K562 (cell line): Measurements from ENCODE around the gene GALNS. TPM values are rescaled to one million over a fixed set of nuclear protein-coding genes. Genes with fewer than 3 reads are reported as not detected.

Experiments used
- ATF2 ChIP-seq: sonication (generic); formaldehyde crosslinking; IDR thresholded peaks from 2 replicates; pipeline ENCODE4 v1.8.1; 2022; ENCODE audit warnings: missing genetic modification reagents
- CXXC5 ChIP-seq: fragments of 250-450 bp; sonication (Bioruptor Pico); IDR thresholded peaks from 2 replicates; pipeline ENCODE4 v1.8.0; 2022; ENCODE audit warnings: inconsistent platforms, mild to moderate bottlenecking, moderate library complexity
- DNMT1 ChIP-seq: fragments of 450-650 bp; IDR thresholded peaks from 2 replicates; pipeline ENCODE4 v1.6.1; 2016; ENCODE audit warnings: antibody characterized with exemption, mild to moderate bottlenecking
- ELF4 ChIP-seq: fragments of 450-650 bp; formaldehyde crosslinking; IDR thresholded peaks from 2 replicates; pipeline ENCODE4 v1.4.0; 2022; ENCODE audit warnings: missing genetic modification characterization
- ETV5 ChIP-seq: sonication (generic); formaldehyde crosslinking; IDR thresholded peaks from 2 replicates; pipeline ENCODE4 v1.4.0; 2020; ENCODE audit warnings: low read depth, mild to moderate bottlenecking, missing genetic modification reagents
- KDM4B ChIP-seq, 2 experiments: fragments of 450-650 bp in 1 of 2; sonication (generic) in 1 of 2; IDR thresholded peaks; 2 replicates each; pipeline ENCODE4 v1.6.1; 2016 to 2017; ENCODE audit warnings: borderline replicate concordance in 2 of 2, antibody characterized with exemption in 1 of 2, low read depth in 1 of 2, mild to moderate bottlenecking in 1 of 2
- KLF6 ChIP-seq: fragments of 250-450 bp; sonication (Bioruptor Pico); IDR thresholded peaks from 2 replicates; pipeline ENCODE4 v1.4.0; 2020; ENCODE audit warnings: mild to moderate bottlenecking, moderate library complexity, borderline replicate concordance
- MYC ChIP-seq, 2 experiments: fragments of 250-450 bp in 1 of 2; sonication (Bioruptor Pico) in 1 of 2; IDR thresholded peaks; 2 replicates each; pipeline versions ENCODE4 v1.5.1 to v1.6.1; 2012 to 2021; ENCODE audit warnings: low read depth in 2 of 2, borderline replicate concordance in 1 of 2, improper control_type of control experiment in 1 of 2, low read length in 1 of 2, mild to moderate bottlenecking in 1 of 2, moderate library complexity in 1 of 2
- NFIC ChIP-seq: fragments of 450-650 bp; IDR thresholded peaks from 2 replicates; pipeline ENCODE4 v1.6.1; 2017; ENCODE audit warnings: mild to moderate bottlenecking, inconsistent platforms
- POLR2AphosphoS5 ChIP-seq: IDR thresholded peaks from 2 replicates; pipeline ENCODE4 v1.6.1; 2011; ENCODE audit warnings: mild to moderate bottlenecking, low read depth, low read length, moderate library complexity; ENCODE audit not compliant: control insufficient read depth, insufficient read depth
- POLR2B ChIP-seq: fragments of 450-650 bp; IDR thresholded peaks from 2 replicates; pipeline ENCODE4 v1.6.1; 2018; ENCODE audit warnings: low read depth; ENCODE audit not compliant: partially characterized antibody
- POLR2G ChIP-seq: fragments of 200-400 bp; formaldehyde crosslinking; IDR thresholded peaks from 2 replicates; pipeline ENCODE4 v1.6.1; 2017; ENCODE audit warnings: low read depth, mild to moderate bottlenecking, antibody characterized with exemption, low read length, moderate library complexity
- PRMT5 ChIP-seq: sonication (generic); formaldehyde crosslinking; IDR thresholded peaks from 2 replicates; pipeline ENCODE4 v1.5.0; 2020; ENCODE audit warnings: missing genetic modification reagents
- SNRNP70 ChIP-seq: fragments of 200-400 bp; formaldehyde crosslinking; optimal IDR thresholded peaks from 2 replicates; pipeline ENCODE3; 2017; ENCODE audit warnings: low read depth, low read length
- SREBF2 ChIP-seq: sonication (generic); formaldehyde crosslinking; IDR thresholded peaks from 2 replicates; pipeline ENCODE4 v1.4.0; 2020; ENCODE audit warnings: mild to moderate bottlenecking, missing genetic modification reagents
- TAL1 ChIP-seq: fragments of 450-650 bp; IDR thresholded peaks from 2 replicates; pipeline ENCODE4 v1.6.1; 2016; ENCODE audit warnings: mild to moderate bottlenecking
- ZC3H4 ChIP-seq: sonication (generic); formaldehyde crosslinking; IDR thresholded peaks from 2 replicates; pipeline ENCODE4 v1.9.0; 2021; ENCODE audit warnings: missing genetic modification reagents, borderline replicate concordance
- ZHX1 ChIP-seq: fragments of 150-350 bp; conservative IDR thresholded peaks from 2 replicates; pipeline ENCODE4 v1.6.1; 2014; ENCODE audit warnings: low read length
- ZNF124 ChIP-seq: sonication (generic); formaldehyde crosslinking; IDR thresholded peaks from 2 replicates; pipeline ENCODE4 v1.8.1; 2022; ENCODE audit warnings: missing genetic modification reagents
- polyA plus RNA-seq, 8 experiments: library from polyadenylated mRNA; depleted of rRNA in 4 of 8; stranded (reverse) in 5 of 8; unstranded in 3 of 8; fragments of >200 nt; fragmentation: Nextera tagmentation in 2 of 8; fragmentation: Illumina TruSeq in 1 of 8; extraction: Ambion mirVana in 2 of 8; extraction: Trizol in 1 of 8; gene quantifications; 2 replicates each; pipeline versions ENCODE4 v1.2.1 to v1.2.3, GENCODE V29; 2011 to 2014; ENCODE audit warnings: inconsistent platforms in 1 of 8, missing spikeins in 1 of 8
- total RNA-seq, 7 experiments: library from RNA; depleted of rRNA in 6 of 7; stranded (reverse); fragments of >200 nt in 6 of 7; fragmentation: Illumina TruSeq in 2 of 7; extraction: Trizol in 2 of 7; gene quantifications; 2 replicates each; pipeline versions ENCODE4 v1.2.1 to v1.2.3, GENCODE V29; 2011 to 2021; ENCODE audit warnings: low replicate concordance in 1 of 7
- TF ChIP-seq, protein P1 (sequence below): sonication (generic); formaldehyde crosslinking; IDR thresholded peaks from 2 replicates; pipeline ENCODE4 v1.8.1; 2023; ENCODE audit warnings: mild to moderate bottlenecking, missing genetic modification reagents

GALNS gene
- total and polyA plus RNA-seq, 9 of the 15 experiments (the other 6 are each of a cell fraction or from before 2014, with no cell fraction given), result 0.38 to 13.2 (median 4.3) TPM

DNA sequence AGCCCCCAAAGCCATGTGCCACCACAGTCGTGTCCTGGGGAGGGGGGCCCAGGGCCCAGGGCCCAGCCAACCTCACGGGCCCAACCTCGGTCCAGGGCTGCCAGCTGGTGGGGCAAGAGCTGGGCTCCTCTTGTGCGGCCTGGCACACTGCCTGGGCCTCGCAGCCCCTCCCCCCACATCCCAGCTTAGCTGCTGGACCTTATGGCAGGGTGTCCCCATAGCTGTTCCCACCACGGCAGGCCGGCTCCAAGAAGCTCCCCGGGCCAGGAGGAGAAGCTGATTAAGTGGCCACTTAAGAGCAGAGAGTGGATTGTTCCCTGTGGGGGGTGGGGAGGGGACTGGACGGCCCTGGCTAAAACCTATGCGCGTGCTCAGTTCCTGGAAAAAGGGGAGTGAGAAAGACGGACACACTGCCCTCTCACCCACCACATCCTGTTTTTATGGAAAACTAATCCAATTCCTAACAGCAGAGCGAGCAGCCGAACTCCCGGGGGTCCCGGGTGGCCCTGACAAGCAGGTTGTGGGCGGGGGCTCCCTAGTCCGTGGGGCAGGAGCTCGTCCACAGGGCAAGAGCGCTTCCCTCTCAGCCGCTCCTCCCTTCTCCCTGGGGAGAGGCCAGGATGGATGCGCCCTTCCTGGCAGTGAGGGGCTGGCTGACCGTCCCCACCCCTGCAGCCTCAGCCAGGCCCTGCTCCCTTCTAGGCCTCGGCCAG, 88.5 kb downstream of the GALNS start (continued):
- TF ChIP-seq POLR2B (no peak), CXXC5 (CRISPR knock-in tag) (peak; percentile 80), NFIC (peak; percentile 67), KDM4B (IDR thresholded peaks at IDR 0.05; ENCODE audit: borderline replicate concordance in 2 of 2, low read depth in 1 of 2) (peak in 1 of 2 experiments; percentile 36; a peak in 1 of 4 replicates), ELF4 (CRISPR knock-in tag) (no peak), ETV5 (CRISPR knock-in tag) (0 out of 2 replicates have a peak, but pooled peaks have one; percentile 10), ATF2 (CRISPR knock-in tag) (no peak), MYC (IDR thresholded peaks at IDR 0.05; ENCODE audit: low read depth, low read length) (no peak), MYC (CRISPR knock-in tag; IDR thresholded peaks at IDR 0.05; ENCODE audit: borderline replicate concordance, low read depth) (0 out of 2 replicates have a peak, but pooled peaks have one; percentile 64), KLF6 (no peak), ZC3H4 (CRISPR knock-in tag) (no peak), TAL1 (no peak), ZHX1 (no peak), DNMT1 (no peak), PRMT5 (CRISPR knock-in tag) (no peak), ZNF124 (CRISPR knock-in tag) (peak; percentile 66; the same call in 1 of the 2 replicates), SREBF2 (CRISPR knock-in tag) (no peak), POLR2G (peak; percentile 62), POLR2AphosphoS5 (0 out of 2 replicates have a peak, but pooled peaks have one; percentile 11), SNRNP70 (no peak)
- TF ChIP-seq, protein P1, sequence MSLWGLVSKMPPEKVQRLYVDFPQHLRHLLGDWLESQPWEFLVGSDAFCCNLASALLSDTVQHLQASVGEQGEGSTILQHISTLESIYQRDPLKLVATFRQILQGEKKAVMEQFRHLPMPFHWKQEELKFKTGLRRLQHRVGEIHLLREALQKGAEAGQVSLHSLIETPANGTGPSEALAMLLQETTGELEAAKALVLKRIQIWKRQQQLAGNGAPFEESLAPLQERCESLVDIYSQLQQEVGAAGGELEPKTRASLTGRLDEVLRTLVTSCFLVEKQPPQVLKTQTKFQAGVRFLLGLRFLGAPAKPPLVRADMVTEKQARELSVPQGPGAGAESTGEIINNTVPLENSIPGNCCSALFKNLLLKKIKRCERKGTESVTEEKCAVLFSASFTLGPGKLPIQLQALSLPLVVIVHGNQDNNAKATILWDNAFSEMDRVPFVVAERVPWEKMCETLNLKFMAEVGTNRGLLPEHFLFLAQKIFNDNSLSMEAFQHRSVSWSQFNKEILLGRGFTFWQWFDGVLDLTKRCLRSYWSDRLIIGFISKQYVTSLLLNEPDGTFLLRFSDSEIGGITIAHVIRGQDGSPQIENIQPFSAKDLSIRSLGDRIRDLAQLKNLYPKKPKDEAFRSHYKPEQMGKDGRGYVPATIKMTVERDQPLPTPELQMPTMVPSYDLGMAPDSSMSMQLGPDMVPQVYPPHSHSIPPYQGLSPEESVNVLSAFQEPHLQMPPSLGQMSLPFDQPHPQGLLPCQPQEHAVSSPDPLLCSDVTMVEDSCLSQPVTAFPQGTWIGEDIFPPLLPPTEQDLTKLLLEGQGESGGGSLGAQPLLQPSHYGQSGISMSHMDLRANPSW (CRISPR knock-in tag), result no peak
